GM18499 (cell line): ENCODE measurements around the gene LCE6A.

Source experiments
- ATAC-seq: cut with Tn5 transposase; IDR thresholded peaks from one replicate; pipeline ENCODE4 v1.9.1; 2021; ENCODE audit warnings: moderate number of reproducible peaks; ENCODE audit not compliant: insufficient read depth, unreplicated experiment

Gene LCE6A

GRCh38 chr1:152871731-152872126, 29.1 kb downstream of the LCE6A start:
- no peak for ATAC-seq

DNA sequence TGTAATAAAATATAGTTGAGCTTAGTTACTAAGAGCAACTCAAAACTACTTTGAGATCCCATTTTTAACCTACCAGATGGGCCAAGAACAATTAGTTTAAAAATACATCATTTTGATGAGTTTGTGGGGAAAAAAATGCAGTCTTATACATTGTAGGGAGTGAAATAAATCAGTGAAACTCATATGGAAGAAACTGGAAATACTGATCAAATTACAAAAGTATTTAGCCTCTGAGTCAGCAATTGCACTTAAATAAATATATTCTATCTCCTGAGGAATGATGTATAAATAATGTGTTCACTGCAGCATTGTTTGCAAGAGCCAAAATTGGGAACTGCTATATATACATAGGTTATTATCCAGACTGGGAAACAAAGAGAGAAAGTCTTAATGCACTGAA, 30.8 kb downstream of the LCE6A start:
- ATAC-seq, result no peak

DNA sequence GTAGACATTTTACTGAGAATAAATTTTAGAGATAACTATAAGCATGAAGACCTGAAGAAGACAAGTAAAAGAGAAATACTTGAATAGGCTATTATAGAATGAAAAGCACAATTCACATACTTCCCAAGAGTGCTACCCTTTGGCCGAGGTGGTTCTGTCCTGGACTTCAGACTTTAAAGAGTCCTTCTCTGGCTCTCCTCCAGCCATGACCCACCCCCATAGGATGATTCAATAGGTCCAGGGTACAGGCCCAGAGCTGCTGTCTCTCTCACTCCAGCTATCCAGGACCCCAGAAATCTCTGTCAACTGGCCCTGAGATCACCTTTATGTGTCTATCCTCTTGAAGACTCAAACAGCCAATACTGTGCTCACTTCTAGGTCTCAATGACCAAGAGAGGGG, 34.2 kb downstream of the LCE6A start:
- ATAC-seq, result no peak

DNA sequence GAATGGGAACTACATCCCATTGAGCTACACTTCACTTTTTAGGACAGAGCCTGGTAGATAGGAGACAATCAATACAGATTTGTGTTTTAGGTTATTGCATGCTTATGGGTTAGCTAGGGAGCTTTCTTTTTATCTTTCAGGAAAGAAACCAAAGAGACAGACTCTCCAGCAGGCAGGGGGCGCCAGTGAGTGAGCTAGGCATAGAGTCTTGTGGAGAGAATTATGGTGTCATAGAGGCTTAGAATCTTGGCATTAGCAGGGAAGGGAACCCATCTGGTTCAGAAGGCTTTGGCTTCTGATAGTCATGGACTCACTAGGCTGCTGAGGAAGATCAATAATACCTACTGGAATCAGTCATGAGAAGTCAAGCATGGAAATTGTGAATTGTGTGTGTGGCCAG, 35.4 kb downstream of the LCE6A start, which contains the start of gene SMCP:
Gene SMCP (plus strand): TSS at position 281 of the 400 bp plus-strand sequence. CDS start 6,101 bp downstream, outside the sequence.
- ATAC-seq, result no peak

GRCh38 chr1:152879559-152880198, 37.0 kb downstream of the LCE6A start:
- no peak for ATAC-seq

GRCh38 chr1:152880316-152880715, 37.7 kb downstream of the LCE6A start:
- ATAC-seq, result no peak

GRCh38 chr1:152880907-152881306, 38.3 kb downstream of the LCE6A start:
- no peak for ATAC-seq

DNA sequence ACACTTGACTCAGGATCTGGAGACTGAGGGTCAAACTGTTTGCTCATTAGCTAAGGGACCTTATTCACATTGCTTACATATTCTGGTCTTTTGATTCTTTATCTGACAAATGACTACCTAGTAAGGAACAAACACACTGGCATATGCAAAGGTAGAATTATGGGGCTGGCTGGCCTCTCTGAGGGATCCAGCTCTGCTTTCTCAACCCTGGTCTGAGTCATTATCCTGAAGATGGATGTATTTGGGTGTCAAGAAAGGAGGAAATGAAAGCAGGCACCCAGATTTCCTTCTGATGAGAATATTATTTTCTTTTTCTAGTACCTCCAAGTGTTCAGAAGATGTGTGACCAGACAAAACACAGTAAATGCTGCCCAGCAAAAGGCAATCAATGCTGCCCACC, 41.4 kb downstream of the LCE6A start:
- ATAC-seq, result no peak

DNA sequence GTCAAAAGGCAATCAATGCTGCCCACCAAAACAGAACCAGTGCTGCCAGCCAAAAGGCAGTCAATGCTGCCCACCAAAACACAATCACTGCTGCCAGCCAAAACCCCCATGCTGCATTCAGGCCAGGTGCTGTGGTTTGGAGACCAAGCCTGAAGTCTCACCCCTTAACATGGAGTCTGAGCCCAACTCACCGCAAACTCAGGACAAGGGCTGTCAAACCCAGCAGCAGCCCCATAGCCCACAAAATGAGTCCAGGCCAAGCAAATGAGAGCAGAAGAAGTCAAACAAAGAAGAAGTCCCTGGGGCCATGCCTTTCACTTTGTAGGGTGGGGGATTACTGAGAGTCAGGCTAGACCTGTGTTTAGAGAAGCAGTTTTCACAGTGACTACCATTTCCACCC, 41.9 kb downstream of the LCE6A start:
- ATAC-seq, result no peak

DNA sequence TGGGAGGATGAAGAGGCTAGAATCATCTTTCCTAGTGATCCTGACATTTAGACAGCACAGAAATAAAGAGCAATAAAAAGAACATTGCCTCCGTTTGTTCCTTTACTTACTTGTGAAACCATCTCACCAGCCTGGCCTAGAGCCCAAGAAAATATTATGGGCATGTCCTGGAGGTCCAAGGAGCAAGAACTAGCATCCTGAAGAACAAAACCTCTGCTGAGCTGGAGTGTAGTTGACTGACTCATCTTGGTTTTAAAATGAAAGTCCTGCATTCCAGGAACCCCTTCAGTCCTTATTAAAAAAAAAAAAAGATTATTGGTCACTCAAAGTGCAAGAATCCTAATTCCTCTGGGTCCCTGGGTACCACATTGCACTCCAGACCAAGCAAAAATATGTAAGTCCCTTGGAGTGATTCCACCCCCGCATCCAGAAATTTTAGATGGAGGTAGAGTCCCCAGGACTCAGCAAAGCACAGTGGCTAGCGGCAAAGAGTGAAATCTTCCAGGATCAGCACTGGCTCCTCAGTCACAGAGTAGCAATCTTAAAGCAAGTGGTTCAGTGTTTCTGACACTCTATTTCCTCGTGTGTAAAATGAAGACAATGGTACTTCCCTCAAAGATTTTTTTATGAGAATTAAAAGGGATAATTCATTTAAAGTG, 42.4 kb downstream of the LCE6A start:
- ATAC-seq, result no peak

GRCh38 chr1:152886085-152886484, 43.4 kb downstream of the LCE6A start:
- ATAC-seq, result no peak

DNA sequence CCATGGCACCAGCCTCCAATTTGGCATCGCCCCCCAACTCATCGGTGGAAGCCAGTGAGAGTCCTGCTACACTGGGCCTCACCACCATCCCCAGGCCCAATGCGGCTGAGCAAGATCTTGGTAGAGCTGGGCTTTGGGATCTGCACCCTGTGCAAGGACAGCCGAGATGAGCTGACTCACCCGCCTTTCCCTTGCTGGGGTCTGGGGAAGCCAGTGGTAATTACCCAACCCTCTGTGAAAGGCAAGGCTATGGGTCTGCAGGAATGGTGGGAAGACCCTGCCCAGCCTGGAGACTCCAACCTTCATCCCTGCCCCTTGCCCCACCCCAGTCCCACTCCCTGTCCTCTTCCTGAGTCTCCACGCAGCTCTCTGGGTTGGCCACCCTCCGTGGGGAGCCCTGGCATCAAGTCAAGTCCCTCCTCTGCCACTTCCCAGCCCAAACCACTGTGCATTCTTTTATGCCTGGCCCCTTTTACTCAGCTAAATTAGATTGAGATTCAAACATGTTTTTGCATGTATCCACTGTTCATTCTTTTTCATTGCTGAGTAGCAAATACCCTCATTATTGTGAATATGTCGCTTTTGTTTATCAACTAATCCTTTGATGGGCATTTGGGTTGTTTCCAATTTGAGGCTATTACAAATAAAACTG, 44.2 kb downstream of the LCE6A start:
- ATAC-seq, result no peak

DNA sequence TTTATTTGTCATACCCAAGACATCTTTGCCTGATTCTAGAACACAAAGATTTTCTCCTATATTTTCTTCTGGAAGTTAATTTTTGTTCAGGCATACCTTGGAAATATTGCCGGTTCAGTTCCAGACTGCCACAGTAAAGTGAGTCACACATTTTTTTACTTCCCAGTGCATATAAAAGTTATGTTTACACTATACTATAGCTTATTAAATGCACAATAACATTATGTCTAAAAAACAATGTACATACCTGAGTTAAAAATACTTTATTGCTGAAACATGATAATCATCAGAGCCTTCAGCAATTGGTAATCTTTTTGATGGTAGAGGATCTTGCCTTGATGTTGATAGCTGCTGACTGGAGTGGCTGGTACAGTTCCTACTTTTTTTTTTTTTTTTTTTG, 45.5 kb downstream of the LCE6A start:
- ATAC-seq, result no peak
